Amniotic epithelial cell (primary cell): Measurements from ENCODE around the gene GEMIN5.
A peak's percentile ranks its signal among the peaks of the same experiment; 100 is the strongest.

Experiments used
- DNase-seq: peaks from one replicate; pipeline ENCODE4 v3.0.0-alpha.2; 2010; ENCODE audit warnings: low read depth

Gene GEMIN5

DNA sequence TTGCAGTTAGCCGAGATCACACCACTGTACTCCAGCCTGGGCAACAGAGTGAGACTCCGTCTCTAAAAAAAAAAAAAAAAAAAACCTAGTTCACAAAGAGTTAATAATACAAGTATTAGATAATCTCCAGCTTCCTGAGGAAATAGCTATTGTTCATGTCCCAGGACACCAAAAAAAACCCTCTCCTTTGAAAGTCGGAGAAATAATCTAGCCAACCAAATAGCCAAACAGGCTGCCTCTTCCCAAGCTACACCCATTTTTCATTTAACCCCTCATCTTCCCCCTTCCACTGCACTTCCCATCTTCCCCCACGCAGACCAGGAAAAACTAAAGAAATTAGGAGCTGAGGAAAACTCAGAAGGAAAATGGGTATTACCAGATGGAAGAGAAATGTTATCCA, 56.0 kb downstream of the GEMIN5 start:
- no peak for DNase-seq

DNA sequence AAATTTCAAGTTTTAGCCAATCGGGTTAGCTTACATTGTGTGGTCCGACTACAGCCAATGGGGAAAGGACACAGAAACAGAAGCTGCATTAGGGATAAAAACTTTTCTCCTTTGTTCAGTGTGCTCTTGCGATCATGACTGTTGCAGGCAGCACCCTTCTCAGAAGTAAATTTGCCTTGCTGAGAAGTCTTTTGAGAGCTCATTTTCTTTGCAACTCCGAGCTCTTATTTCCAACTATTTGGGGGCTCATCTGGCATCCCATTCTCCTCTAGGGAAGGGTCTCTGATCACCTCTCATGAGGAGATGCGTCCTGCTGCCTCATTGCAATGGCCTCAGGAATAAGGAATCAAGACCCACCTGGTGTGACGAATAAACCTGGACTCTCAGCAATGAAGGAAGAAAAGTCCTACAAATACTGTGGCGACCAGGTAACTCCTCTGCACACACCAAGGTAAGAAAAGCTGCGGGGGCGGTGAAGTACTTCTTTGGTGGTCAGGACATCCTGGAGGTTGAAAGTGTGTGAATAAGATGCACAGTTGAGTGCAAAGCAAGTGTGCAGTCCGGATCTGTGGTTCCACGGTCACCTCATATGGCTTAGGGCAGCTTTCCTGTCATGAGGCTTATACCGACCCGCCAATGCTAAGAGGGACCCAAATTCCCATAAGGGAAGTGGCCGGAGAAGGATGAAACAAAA, 59.2 kb downstream of the GEMIN5 start:
- DNase-seq, result peak; percentile 30

DNA sequence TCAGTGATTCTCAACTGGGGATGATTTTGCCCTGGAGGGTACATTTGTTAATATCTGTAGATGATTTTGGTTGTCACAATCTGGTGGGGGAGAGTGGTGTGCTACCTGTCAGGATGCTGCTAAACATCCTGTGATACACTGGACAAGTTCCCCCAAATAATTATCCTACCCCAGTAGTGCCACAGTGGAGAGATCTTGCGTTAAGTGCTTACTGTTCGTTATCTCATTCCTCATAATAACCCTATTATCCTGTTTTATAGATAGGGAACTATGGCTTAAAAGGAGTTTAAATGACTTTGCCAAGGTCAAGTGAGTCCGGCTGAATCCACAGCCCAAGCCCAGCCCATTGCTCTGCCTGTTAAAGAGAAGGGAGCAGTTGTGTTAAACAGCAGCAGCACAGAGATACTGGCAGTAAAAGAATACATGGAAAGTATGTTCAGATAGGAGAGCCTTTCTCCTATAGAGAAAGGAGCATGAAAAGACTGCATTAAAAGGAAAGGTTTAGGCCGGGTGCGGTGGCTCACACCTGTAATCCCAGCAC, 64.2 kb downstream of the GEMIN5 start:
- no peak for DNase-seq

DNA sequence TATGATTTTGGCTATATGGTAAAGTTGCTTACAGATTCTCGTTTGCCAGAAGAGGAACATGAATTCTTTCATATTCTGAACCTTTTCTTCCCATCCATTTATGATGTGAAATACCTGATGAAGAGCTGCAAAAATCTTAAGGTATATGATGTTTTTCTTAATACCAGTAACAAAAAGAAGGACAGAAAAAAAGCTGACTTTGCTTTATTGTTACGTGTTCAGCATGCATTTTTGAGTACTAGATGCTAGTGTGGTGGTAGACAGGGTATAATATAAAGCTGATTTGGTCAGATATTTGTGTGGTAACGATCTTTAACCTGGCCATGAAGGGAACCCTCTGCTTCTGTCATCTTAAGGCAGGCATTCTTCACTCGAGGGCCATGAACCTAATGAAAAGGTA, 66.3 kb downstream of the GEMIN5 start:
- no peak for DNase-seq

DNA sequence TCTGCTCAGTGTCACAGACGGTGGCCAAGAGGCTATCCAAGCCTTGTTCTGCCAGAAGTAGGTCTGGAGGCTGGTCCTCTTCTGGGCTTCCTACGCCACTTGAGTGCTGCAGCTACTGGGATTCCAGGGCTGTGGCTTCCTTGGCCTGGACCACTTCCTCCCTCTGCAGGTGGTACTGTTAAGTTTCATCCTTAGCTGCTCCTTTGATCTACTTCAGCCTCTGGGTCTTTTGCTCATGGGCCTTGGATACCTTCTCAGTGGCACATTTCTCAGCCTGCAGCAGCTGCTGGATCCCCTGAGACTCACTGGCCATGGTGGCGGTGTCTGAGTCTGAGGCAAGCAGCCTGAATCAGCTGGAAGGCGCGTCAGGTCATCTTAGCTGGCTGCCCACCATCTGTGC, 69.3 kb downstream of the GEMIN5 start:
- peak; percentile 31 for DNase-seq

DNA sequence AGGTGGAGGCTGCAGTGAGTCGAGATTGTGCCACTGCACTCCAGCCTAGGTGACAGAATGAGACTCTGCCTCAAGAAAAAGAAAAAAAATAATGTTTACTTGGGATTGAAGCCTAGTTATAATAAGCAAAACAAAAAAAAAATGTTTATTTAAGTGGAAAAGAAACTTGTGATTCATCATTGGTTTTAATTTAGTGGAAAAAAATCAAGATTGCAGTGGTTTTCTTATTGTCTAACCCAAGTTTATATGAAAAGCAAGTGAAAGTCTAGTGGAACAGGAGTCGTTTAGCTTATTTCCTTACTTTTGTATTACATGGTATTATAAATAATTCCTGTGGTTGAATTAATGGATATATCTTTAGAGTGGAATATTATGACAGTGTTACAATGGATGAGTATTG, 71.2 kb downstream of the GEMIN5 start:
- no peak for DNase-seq

DNA sequence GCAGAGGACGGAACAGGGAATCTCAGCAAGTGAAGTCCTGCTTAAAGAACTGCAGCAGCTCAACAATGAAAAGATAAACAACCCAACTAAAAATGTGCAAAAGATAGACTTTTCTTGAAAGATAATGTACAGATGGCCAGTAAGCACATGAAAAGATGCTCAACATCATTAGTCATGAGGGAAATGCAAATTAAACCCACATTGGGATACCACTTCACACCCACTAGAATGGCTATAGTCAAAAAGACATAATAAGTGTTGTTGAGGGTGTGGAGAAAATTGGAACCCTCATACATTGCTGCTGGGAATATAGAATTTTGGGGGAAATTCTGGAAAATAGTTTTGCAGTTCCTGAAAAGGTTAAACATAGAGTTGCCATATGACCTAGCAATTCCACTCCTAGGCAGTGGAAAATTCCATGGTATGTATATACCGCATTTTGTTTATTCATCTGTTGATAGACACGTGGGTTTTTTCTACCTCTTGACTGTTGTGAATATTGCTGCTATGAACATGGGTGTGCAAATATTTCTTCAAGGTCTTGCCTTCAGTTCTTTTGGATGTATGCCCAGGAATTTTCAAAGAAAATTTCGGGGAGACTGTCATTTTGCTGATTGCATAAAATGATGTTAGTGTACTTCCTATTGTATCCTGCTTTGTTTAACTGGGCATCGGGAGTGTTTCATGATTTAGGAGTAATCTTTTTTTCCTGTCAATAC, 72.4 kb downstream of the GEMIN5 start:
- peak; percentile 32 for DNase-seq

DNA sequence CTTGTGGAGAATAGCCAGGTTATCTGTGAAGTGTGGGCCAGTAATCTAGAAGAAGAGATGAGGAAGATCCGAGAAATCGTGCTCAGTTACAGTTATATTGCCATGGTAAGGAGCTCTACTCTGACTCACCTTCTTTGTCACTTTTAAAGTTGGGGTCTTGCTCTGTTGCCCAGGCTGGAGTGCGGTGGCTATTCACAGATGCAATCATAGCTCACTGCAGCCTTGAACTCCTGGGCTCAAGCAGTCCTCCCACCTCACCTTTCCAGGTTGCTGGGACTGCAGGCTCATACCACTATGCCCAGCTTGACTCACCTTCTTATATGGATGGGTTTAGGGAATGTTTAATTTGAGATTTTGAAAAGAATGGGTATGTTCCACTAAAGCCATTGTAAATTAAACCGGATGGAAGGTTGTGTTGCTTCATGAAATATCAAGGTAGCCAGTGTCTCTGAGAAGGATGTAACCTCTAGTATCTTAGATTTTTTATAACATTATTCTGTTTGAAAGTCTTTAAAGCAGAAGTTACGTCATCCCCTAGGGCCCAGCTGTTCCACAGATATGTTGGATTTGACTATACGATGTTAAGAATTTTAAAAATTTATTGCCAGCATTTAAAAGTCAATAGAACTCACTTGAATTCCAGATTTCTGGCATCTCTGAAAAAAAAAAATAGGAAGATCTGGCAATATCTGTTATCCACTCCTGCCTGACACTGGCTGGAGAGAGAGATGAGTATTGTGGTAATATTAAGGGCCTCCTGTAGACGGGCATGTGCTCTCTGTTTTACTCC, 74.5 kb downstream of the GEMIN5 start:
- no peak for DNase-seq

DNA sequence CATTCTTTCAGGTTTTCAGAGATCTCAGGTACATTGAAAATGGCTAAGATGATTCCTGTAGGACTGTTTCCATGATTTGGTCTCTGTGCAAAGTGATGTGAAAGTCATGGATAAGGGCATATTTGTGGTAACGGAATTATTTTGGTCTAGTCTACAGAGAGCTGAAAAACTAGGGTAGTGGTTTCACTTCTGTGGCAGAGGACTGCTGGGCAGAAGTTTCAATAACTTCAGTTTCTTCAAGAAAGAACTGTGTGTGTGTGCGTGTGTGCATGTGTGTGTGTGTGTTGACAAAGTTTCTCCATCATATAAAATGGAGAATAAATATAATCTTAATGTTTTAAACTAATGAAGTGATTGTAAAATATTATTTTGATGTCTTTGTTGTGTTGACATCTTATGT, 75.2 kb downstream of the GEMIN5 start:
- peak; percentile 33 for DNase-seq

DNA sequence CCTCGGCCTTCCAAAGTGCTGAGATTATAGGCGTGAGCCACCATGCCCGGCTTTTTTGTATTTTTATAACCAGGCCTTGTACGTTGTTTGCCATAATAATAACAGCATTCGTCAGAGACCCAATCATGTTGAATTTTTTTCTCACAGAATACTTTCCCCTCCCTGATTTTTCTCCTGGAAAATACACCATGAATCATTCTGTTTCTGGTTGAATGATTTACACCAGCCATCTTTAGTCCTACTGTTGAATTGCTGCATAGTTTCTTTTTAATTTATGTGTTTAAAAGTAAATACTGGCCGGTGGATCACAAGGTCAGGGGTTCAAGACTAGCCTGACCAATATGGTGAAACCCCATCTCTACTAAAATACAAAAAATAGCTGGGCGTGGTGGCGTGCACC, 76.1 kb downstream of the GEMIN5 start:
- DNase-seq, result peak; percentile 10

DNA sequence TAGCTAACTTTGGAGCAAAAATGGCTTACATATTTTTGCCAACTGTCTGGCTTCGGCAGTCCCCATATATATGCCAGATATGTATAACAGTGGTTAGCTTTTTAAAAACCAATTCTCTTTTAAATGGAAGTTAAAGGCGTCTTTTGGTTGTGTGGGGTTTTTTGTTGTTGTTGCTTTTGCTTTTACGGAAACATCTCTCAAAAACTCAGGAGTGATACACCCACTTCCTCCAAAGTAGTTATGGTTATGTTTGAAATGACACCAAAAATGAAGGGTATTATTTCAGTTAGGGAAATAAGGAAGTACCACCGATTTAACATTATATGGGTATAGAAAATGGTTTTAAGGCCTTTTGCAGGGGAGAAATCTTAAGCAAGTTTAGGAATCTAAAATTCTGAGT, 77.2 kb downstream of the GEMIN5 start:
- DNase-seq, result no peak

DNA sequence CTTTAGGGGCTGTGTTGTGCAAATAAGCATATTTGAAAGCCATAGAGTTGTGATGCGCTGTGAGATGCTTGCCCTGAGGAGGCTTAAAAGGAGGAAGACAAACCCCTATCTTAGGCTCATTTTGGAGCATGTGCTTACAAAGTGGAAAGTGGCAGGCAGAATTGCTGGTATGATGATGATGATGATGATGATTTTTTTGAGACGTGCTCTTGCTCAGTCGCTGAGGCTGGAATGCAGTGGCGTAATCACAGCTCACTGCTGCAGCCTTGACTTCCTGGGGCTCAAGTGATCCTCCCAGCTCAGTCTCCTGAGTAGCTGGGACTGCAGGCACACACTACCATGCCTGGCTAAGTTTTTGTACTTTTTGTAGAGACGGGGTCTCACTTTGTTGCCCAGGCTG, 77.9 kb downstream of the GEMIN5 start:
- DNase-seq, result peak; percentile 80

DNA sequence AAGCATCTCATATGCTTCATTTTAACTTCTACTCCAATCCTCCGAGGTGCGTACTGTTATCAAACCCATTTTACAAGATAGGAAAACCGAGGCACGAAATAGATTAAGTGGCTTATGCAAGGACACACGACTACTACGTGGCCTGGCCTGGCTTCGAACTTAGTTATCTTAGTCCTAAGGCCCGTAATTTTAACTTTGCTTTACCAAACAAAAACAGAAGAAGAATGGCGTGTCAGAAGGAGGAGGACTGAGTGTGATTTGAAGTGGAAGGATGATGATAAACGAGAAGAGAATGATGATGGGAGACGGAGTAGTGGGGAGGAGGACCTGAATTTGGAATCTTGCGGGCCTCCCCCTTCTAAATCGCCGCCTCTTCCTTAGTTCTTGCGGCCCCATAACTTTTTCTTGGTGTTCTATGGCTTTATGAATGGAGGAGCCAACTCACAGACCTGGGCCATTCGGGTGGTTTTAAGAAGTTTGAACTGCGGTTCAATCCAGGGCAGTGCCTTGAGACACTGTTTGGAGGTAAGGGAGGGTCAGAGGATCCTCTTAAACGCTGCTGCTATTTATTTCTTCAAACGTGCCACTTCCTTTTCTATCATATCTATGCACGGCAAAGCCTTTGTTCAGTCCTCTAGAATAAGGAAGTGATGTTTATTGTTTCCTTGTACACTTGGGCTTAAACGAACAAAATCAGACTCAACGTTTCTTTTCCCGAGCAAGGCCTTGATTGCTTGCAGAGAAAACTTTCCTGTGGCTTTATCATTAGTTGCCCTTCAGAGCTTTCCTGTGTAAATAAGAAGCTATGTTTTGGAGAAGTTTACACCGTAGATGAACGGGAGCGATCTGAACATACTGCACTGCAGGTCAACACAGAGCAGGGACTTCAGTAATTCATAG, 78.8 kb downstream of the GEMIN5 start:
- peak; percentile 17 for DNase-seq

DNA sequence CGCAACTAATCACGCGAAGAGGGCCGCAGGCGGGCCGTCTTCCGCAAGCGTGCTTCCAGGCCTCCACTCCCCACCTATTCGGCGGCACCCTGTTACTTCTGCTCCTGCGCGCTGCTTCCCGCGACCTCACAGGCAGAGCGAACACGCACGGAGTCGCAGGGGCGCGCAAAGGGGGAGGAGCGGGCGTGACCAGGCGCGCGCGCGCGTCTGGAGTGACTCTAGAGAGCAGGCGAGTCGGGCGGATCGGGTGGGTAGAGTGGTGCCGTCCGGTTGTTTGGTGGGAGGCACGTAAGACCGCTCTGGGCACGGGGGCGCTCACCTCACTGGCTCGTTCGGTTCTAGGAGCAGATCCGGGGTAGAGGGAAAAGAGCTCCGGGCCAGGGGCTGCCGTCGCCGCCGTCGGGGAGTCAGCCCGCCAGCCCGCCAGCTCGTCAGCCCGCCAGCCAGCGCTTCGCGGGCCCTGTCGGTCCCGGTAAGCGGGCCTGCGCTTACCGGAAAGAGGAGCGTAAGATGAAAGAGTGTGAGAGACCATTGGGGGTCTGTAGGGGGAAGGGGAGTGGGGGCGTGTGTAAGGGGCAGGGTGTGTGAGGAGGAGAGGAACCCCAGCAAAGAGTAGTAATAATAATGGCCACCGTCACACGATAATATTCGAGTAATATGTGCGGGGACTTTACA, 79.6 kb downstream of the GEMIN5 start, which contains the start of gene CNOT8:
TSS of gene CNOT8 (plus strand) at position 331 of the 675 bp plus-strand sequence. CDS start 4,652 bp downstream, outside the sequence.
- peak; percentile 98 for DNase-seq

DNA sequence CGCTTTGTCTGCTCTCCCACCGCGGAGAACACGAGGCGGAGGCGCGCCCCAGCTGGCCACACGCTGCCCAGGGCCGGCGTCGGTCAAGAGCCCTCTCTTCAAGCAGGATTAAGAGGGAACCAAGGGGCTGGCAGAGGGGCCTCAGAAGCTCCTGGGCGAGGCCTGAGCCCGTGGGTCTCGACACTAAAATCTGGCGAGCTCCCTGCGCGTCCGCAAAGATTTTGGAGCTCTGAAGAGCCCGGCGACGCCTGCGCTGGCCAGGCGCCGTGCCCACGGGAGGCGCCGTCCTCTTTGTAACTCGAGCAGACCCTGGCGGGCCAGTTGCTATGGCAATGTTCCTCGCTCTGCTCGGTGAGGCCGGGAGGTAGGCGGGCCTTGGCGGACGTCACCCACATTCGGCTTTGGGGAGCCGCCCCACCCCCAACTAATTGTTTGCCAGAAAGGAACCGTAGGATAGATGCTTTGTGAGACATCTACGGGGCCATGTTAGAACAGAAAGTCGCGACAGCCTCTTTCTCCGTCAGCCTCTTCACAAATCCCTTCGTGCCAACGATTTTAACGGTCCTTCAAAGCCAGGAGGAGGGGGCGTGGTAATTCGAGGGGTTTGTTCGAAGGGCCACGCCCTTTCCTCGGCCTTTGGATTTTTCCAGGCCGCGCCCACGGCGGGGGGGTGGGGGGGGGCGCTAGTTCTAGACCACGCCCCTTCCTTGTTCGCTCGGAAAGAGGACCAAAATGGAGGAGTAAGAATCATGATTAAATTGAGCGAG, 80.3 kb downstream of the GEMIN5 start:
- peak; percentile 93 for DNase-seq

DNA sequence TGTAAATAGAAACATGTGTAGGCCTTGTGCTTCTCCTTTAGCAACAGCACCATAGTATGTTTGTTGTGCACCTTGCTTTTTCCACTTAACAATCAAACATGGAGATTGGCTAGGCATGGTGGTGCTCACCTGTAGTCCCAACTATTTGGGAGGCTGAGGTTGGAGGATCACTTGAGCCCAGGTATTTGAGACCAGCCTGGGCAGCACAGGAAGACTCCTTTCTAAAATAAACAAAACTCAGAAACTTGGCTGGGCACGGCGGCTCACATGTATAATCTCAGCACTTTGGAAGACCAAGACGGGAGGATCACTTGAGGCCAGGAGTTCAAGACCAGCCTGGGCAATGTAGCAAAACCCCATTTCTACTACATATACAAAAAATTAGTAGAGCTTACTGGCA, 86.7 kb downstream of the GEMIN5 start:
- no peak for DNase-seq

DNA sequence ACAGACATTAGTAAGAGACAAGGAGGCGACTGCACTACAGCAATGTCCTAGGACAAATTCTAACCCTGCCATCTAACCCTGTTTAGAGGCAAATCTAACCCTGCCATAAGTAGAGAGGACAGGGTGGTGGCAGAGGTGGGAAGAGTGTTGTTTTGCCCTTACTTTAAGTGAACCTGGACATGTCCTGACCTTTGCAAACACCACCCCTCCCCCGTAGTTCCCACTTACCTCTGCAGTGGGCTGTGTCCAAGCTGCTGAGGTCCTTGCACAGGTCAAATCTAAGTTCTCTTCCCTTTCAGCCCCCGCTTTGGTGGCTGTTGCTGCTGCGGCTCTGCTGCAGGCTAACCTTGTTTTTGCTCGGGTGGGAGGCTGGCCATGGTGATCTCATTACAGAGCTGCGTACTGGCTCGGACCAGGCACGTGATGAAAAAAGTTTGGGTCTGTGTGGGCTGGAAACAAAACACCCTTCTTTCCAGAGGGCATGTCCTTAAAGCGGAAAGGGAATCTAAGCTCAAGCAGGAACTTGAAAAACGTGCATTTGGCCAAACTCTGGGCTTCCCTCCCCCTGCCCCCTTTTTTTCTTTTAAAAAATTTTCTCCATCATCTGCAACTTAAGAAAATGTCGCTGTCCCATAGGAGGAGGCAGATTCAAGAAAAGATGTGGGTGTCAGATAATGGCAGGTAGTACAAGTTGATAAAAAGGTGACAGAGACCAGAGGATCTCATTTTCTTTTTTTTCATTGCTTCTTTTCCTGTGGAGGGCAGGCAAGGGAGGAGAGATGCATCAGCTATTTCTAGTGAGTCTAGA, 87.6 kb downstream of the GEMIN5 start, which contains the start of gene FAXDC2:
TSS of gene FAXDC2 (minus strand) at position 349 of the 808 bp plus-strand sequence. CDS start 12,425 bp downstream, outside the sequence.
- peak; percentile 85 for DNase-seq

DNA sequence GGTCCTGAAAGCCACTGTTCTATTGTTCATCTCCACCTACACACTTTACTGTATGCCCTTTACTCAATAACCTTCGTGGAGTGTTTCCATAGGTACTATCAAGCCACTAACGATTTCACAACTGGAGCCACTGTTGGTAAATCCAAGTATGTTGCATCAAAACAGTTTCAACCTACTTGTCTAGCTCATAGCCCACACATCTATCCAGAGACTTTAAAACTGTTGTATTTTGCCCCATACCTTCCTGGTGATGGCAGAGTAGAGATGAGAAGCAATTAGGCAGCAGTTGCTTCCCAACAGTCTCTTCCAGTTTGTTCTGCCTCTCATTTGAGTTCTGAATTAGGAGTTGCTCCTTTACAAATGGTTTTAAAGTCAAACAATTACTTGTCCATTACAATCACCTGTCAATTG, 88.2 kb downstream of the GEMIN5 start:
- peak; percentile 91 for DNase-seq

DNA sequence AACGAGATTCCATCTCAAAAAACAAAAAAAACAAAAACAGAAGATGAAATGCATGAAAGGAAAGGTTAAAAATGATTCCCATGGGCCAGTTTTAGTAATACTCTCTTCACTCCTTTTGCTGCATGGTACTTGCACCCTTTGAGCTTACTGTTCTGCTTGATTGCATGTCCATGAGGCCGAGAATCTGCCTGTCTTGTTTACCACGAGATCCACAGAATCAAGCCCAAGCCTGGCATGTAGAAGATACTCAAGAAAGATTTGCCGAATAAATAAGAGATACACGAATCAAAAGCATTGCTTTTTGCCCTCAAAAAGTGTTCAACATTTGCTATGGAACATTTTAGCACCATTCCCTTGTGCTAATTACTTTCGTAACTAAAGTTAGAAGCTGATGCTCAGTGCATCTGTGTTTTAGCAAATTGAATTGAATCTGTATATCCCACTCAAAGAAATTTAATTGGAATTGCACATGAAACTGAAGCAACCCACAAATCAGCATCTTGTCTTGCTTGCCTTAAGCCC, 88.7 kb downstream of the GEMIN5 start:
- no peak for DNase-seq
